ENCODE results near the gene PABPC1L. TPM values are rescaled to one million over a fixed set of nuclear protein-coding genes. Genes with fewer than 3 reads are reported as not detected.

Gene PABPC1L
- total and polyA plus RNA-seq, 7 donors = 1.1 to 22.9 (median 4.4) TPM

DNA sequence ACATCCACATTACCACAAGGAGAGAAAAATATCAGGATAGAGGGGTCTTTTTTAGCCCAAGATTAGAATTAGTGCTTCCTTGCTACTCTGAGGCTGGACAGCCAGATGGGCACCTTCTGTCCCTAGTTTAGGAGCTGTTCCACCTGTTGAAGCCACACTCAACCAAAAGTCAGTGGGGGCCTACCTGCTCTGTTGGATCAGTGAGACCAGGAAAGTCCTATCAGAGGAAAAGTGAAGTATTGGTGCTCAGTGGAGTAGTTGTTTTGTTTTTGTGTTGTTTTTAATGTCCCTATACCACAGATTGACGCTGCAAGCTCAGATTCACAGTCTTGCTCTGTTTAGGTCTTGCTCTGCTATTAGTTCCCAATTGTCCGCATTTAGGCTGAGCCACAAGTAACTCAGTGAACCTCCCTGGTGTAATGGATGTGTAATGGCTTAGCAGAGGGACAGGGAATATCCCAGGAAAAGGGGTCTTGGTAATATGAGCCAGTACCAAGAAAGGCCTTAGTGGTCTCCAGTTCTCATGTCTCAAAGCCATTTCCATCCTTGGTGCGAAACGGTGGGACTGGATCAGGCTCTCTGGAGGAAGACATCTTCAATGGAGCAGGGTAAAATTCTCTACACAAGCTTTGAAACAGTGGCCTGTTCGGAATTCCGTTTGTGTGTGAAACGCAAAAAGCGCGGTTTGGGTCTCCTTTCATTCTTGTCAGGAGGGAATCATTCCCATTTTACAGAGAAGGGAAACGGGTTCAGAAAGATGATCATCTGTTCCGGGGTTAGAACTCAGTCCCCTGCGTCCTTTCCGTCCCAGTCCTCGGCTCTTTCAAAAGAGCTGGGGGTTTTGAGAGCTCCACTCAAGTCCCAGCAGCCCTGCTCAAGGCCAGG, 631 bp upstream of the PABPC1L start:
- intact Hi-C loops (cut with DNase I) = no loop called here
- WGBS, 2 donors = 29 to 31% methylated on average over 14 of the region's 14 CpGs

DNA sequence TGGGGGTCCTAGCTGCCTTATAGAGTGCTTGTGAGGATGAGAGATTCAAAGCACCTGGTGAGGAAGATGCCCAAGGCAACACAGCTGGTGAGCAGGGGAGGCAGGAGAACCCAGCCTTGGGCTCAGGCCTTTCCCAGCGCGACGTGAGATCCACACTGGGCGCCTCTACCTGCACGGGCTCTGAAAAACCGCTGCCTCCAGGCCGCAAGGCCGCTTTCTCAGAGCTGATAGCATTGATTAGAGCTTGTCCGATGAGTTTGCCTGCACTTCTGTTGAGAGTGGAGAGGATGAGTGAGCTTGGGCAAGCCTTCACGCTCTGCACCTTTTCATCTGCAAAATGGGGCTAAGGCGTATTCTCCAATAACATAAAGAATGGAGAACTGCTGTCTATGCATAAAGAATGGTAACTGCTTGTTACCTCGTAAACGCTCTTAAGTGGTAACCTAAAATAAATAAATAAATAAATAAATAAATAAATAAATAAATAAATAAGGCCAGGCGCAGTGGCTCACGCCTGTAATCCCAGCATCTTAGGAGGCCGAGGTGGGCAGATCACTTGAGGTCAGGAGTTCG, 916 bp downstream of the PABPC1L start:
- peak overlapping the region in 3 of 4 donors; percentile 45 to 72 (median 71) for H3K4me3 ChIP-seq

More for the DNA sequence above, 631 bp upstream of the PABPC1L start:
- no peak for DNase-seq
- no peaks in the 10 kb centered on the region for H3K9me3 ChIP-seq
- H3K27me3 ChIP-seq = no peaks in the 10 kb centered on the region
- peaks cover 0 to 17% (median 13%) of the 10 kb centered on the region in 4 donors for H3K4me1 ChIP-seq
- H3K36me3 ChIP-seq = peaks cover 23 to 42% (median 26%) of the 10 kb centered on the region in 4 donors
- TF ChIP-seq POLR2AphosphoS5 (IDR thresholded peaks at IDR 0.05) = no peak
- TF ChIP-seq EP300 (IDR thresholded peaks at IDR 0.05) = no peak
- TF ChIP-seq POLR2A (IDR thresholded peaks at IDR 0.05) = no peak
- TF ChIP-seq, protein P1, sequence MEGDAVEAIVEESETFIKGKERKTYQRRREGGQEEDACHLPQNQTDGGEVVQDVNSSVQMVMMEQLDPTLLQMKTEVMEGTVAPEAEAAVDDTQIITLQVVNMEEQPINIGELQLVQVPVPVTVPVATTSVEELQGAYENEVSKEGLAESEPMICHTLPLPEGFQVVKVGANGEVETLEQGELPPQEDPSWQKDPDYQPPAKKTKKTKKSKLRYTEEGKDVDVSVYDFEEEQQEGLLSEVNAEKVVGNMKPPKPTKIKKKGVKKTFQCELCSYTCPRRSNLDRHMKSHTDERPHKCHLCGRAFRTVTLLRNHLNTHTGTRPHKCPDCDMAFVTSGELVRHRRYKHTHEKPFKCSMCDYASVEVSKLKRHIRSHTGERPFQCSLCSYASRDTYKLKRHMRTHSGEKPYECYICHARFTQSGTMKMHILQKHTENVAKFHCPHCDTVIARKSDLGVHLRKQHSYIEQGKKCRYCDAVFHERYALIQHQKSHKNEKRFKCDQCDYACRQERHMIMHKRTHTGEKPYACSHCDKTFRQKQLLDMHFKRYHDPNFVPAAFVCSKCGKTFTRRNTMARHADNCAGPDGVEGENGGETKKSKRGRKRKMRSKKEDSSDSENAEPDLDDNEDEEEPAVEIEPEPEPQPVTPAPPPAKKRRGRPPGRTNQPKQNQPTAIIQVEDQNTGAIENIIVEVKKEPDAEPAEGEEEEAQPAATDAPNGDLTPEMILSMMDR (IDR thresholded peaks at IDR 0.05) = no peak
- H3K27ac ChIP-seq = no peak overlapping the region
- H3K4me3 ChIP-seq = peak overlapping the region; percentile 26 to 72 (median 58)

DNA sequence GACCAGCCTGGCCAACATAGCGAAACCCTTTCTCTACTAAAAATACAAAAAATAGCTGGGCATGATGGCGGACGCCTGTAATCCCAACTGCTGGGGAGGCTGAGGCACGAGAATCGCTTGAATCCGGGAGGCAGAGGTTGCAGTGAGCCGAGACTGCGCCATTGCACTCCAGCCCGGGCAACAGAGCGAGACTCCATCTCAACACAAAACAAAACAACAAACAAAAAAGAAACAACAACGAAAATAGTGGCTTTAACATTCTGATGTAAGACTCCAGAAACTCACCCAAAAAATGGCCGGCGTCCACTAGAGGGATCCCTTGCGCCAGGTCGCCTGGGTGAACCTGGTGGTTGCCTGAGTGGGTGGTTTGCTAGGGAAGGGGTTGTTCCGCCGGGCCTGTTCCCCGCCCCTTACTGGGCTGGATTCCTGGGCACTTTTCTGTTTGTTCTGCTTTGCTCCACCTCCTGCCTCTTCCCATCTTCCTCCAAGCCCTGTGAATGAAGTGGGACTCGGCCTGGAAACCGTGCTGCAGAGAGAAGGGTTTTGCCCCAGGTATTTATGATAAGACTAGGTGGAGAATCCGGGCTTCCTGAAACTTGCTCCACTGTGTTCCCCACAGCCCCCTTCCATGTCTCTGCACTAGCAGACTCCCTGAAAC, 1.5 kb downstream of the PABPC1L start:
- H3K36me3 ChIP-seq = peaks cover 4 to 21% (median 8%) of the 10 kb centered on the region in 4 donors
- H3K4me1 ChIP-seq = peaks cover 0 to 17% (median 13%) of the 10 kb centered on the region in 4 donors
- no peaks in the 10 kb centered on the region for H3K9me3 ChIP-seq
- no peak overlapping the region for H3K27ac ChIP-seq
- 55 to 68% methylated on average over 21 of the region's 21 CpGs for WGBS, 2 donors
- H3K4me3 ChIP-seq = no peak overlapping the region
- H3K27me3 ChIP-seq = no peaks in the 10 kb centered on the region
- TF ChIP-seq, protein P1 (IDR thresholded peaks at IDR 0.05) = peak in 1 of 4 experiments; percentile 24
- TF ChIP-seq EP300 (IDR thresholded peaks at IDR 0.05) (no peak), POLR2AphosphoS5 (IDR thresholded peaks at IDR 0.05) (no peak)
- intact Hi-C loops (cut with DNase I) = no loop called here
- no peak for DNase-seq

More for the DNA sequence above, 916 bp downstream of the PABPC1L start:
- H3K9me3 ChIP-seq = no peaks in the 10 kb centered on the region
- no peaks in the 10 kb centered on the region for H3K27me3 ChIP-seq
- peaks cover 9 to 27% (median 13%) of the 10 kb centered on the region in 4 donors for H3K36me3 ChIP-seq
- no peak for DNase-seq
- WGBS, 2 donors = 78 to 82% methylated on average over 17 of the region's 17 CpGs
- H3K27ac ChIP-seq = no peak overlapping the region
- H3K4me1 ChIP-seq = peaks cover 0 to 17% (median 13%) of the 10 kb centered on the region in 4 donors
- intact Hi-C loops (cut with DNase I) = no loop called here
- TF ChIP-seq EP300 (IDR thresholded peaks at IDR 0.05) = no peak
- TF ChIP-seq, protein P1 (IDR thresholded peaks at IDR 0.05) = no peak
- TF ChIP-seq POLR2A (IDR thresholded peaks at IDR 0.05) = no peak
- TF ChIP-seq POLR2AphosphoS5 (IDR thresholded peaks at IDR 0.05) = no peak

DNA sequence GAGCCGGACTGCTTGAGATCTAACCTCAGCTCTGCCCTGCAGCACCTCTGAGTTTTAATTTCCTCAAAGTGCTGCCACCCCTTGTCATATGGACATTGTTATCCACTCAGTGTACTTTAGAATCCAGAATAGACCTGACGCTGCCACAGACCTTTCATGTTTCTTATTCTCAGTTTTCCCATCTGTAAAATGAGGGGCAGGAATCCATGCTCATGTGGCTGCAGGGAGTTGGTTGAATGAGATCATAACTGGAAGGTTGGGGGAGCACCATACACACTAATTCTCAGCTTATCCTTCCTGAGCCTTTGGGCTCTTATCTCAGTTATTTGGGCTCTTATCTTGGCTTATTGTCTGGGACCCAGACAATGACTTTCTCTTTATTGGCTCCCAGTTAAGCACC, 2.3 kb downstream of the PABPC1L start:
- TF ChIP-seq EP300 (IDR thresholded peaks at IDR 0.05) = no peak
- no peak for TF ChIP-seq POLR2A (IDR thresholded peaks at IDR 0.05)
- TF ChIP-seq POLR2AphosphoS5 (IDR thresholded peaks at IDR 0.05) = no peak
- TF ChIP-seq, protein P1 (IDR thresholded peaks at IDR 0.05) = no peak
- Histone ChIP-seq H3K4me1 (peaks cover 0 to 17% (median 13%) of the 10 kb centered on the region in 4 donors), H3K4me3 (no peak overlapping the region), H3K27me3 (no peaks in the 10 kb centered on the region), H3K27ac (no peak overlapping the region), H3K9me3 (no peaks in the 10 kb centered on the region), H3K36me3 (peaks cover 0 to 13% (median 3%) of the 10 kb centered on the region in 4 donors)
- 94% methylated on average over 2 of the region's 2 CpGs for WGBS, 2 donors
- DNase-seq = no peak
- intact Hi-C loops (cut with DNase I) = no loop called here

All from sigmoid colon (tissue), 7 donors.